Measurements from ENCODE around the gene KPNA5.
A peak's percentile ranks its signal among the peaks of the same experiment; 100 is the strongest.

Gene KPNA5

DNA sequence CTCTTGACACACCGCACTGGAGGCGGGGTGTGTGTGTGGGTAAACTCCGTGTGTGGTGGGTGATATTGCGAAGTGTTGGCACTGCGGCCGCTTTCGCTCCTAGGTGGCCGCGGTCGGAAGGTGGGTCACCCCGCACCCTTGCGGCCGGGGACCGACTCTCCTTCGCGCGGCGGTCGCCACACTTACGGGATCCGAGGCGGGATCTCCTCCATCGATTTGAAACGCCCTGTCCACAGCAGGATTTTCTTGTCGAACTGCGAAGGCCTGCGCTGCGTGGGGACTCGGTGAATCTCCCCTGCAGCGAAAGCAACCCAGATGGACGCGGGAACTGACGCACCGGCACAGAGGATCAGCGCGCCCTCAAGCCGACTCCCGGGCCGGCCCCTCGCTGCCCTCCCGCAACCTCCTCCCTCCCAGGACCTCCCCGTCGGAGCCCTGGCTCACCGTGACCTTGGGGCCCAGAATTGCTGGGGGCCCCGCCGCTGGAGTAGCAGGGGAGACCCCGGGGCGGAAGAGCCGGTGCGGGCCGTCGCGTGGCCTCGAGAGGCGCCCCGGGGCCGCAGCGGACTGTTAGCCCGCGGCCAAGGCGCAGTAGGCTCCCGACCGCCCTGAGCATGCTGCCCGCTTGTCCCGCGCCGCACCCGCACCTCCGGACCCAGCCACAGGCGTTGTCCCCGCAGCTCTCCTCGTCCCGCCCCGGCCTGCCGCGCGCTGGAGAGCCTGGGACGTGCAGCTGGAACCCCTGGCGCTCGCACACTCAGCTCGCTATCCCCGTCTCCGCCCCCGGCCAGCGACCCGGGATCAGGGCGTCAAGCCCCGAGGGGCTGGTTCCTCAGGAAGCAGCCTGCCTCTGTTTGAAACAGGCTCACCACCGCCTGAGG, 84.2 kb downstream of the KPNA5 start, which contains the start of gene FAM162B:
Gene FAM162B, minus strand, starts transcription at position 759 of the 881 bp plus-strand sequence. Its CDS starts 143 bp downstream, at position 616.
- FAIRE-seq (no peak), DNase-seq (ENCODE audit: insufficient read length, low spot score) (peak; percentile 27)
- TF ChIP-seq CTCF (IDR thresholded peaks at IDR 0.05; ENCODE audit: insufficient read depth, missing control alignments) = no peak

- DNase-seq (ENCODE audit: insufficient read length, low spot score) (no peak), FAIRE-seq (no peak)
- TF ChIP-seq CTCF (IDR thresholded peaks at IDR 0.05; ENCODE audit: insufficient read depth, missing control alignments) = no peak
Measured at GRCh38 chr6:116766506-116767176, 85.6 kb downstream of the KPNA5 start.

- FAIRE-seq (no peak), DNase-seq (ENCODE audit: insufficient read length, low spot score) (no peak)
- TF ChIP-seq CTCF (IDR thresholded peaks at IDR 0.05; ENCODE audit: insufficient read depth, missing control alignments) = no peak
Measured at GRCh38 chr6:116767715-116768114, 86.7 kb downstream of the KPNA5 start.

- no peak for TF ChIP-seq CTCF (IDR thresholded peaks at IDR 0.05; ENCODE audit: insufficient read depth, missing control alignments)
- FAIRE-seq (no peak), DNase-seq (ENCODE audit: insufficient read length, low spot score) (no peak)
Measured at GRCh38 chr6:116772450-116772849, 91.4 kb downstream of the KPNA5 start.

DNA sequence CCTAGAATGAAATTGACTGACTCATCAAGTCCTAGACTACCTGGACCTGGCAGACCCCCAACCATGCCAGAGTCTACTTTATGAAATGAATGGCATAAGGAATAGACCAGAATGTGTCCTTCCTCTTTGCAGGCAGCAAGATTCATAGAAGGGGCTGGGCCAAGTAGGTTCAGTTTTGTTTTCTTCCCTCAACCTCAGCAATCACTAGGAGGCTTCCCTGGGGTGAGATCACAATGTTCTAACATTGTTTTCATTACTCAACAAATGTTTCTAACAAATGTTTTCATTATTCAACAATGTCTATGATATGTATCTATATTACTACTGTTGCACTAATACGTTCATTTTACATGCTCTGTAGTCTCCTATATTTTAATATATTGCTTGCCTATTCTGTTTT, 92.9 kb downstream of the KPNA5 start:
- no peak for TF ChIP-seq CTCF (IDR thresholded peaks at IDR 0.05; ENCODE audit: insufficient read depth, missing control alignments)
- no peak for DNase-seq (ENCODE audit: insufficient read length, low spot score)

DNA sequence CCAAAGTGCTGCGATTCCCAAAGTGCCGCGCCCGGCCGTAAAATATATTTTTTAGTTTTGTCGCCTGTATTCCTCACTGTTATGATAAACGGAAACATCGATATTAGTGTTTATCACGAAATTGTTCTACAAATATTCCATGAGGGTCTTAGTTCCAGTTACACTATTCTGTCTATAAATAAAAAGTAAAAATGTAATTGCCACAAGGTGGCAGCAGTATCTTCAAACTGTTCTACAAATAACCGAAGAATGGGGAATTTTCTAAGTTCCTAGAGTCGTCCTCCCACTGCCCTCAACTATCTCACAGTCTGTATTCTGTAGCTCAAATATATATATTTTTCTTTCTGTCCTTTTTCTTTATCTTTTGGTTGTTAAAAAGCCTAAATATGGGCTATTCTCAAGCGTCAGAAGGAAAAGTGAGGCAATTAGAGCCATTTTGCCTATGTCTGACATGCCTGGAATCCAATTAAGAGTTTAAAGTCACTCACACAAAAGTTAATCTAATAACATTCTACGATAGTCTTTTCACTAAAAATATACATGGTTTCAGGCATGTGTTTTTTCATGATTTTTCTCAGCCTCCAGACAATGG, 98.7 kb downstream of the KPNA5 start:
- FAIRE-seq (no peak), DNase-seq (ENCODE audit: insufficient read length, low spot score) (no peak)
- peak; percentile 49 for TF ChIP-seq CTCF (IDR thresholded peaks at IDR 0.05; ENCODE audit: insufficient read depth, missing control alignments)

More for the DNA sequence above, 92.9 kb downstream of the KPNA5 start:
- no peak for FAIRE-seq

All from D721Med (cell line).